Stimulated activated CD4-positive, alpha-beta T cell treated with anti-CD3 and anti-CD28 coated beads, Interleukin-1b, Interleukin-23, amount 100 ng/mL, for 4 hours (primary cell): Measurements from ENCODE around the gene ATP5F1E.
"Not testable (repeated sequence)": the region's sequence is repeated elsewhere in the genome, so short reads cannot be mapped to it uniquely, and the experiment has no call there.

Source experiments
- DNase-seq, 2 donors: peaks; one replicate each; pipeline ENCODE4 v3.0.0-alpha.2; 2020; ENCODE audit warnings: low read depth in 2 of 2

Gene ATP5F1E

DNA sequence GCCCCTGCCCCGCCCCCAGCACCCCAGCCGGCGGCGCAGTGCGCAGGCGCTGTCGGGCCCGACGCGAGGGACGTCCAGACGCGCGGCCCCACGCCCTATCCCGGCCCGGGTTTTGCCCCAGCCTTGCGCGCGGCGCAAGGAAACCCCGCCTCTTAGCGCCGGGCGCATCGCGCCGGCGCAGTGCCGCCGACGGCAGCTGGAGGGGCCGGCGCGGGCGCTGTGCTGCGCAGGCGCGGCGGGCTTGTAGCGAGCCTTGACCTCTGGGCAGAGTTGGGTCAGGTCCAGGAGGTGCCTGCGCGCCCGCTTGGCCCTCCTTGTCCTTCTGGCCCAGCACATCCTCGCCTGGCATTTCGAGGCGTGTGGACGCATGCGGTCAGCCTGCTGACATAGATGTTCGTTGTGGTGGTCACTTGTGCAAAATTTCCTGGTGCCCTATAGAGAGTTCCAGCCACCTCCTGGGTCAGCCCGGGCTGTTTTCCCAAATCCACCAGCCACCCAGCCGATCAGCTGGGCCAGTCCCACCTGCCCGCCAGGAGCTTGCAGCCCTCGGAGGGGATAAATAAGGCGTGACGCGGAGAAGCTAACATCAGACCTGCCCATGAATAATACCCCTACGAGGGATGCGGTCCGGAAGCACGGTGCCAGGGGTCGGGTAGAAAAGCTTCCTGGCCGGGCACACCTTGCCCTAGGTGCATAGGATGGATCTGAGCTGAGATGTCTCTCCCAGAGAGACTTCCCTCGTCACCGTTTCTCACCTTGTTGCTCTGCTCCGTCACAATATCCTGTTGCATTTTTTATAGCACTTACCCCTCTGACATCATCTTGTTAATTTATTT lies 10.9 kb upstream of the ATP5F1E start:
- DNase-seq = peak; percentile 92 to 97

DNA sequence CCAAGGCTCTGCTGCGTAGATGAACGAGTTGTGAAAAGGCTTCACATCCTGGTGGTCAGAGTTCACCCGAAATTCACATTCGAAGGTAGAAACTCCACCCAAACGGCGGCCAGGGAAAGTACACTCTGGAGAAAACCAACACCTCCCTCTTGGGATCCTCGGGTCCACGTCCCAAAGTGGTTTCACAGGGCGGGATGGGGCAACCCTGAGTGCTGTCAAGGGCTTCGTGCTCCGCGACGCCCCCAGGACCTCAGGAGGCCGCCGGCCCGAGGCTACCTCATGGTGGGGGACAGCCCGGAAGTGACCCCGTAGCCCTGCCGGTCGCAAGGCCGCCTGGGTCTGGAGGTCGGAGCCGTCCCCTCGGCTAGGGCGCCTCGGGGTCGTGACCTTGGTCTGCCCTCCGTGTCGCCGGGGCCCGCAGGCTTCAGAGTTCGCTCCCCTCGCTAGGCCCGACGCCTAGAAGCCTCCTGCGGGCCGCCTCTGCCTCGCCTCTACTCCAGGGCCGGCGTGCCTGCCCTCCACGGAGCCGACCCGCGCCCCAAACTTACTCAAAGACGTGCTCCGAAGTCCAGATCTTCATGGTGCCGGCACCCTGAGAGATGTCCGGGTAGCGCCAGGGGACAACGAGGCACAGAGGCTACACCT lies 10.1 kb upstream of the ATP5F1E start, which contains the start of gene PRELID3B:
Gene PRELID3B (minus strand): TSS at position 636 of the 645 bp plus-strand sequence. CDS start 56 bp downstream, at position 580.
- DNase-seq = no peak

DNA sequence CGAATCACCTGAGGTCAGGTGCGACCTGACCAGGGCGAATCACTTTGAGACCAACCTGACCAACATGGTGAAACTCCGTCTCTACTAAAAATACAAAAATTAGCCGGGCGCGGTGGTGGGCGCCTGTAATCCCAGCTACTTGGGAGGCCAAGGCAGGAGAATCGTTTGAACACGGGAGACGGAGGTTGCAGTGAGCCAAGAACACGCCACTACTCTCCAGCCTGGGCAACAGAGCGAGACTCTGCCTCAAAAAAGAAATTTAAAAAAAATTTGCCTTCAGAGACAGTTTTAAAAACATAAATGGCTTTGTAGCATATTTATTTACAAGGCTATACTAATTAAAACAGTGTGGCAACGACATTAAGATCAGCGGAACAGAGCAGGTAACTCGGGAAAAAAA lies 9.4 kb upstream of the ATP5F1E start:
- not testable (repeated sequence) for DNase-seq

DNA sequence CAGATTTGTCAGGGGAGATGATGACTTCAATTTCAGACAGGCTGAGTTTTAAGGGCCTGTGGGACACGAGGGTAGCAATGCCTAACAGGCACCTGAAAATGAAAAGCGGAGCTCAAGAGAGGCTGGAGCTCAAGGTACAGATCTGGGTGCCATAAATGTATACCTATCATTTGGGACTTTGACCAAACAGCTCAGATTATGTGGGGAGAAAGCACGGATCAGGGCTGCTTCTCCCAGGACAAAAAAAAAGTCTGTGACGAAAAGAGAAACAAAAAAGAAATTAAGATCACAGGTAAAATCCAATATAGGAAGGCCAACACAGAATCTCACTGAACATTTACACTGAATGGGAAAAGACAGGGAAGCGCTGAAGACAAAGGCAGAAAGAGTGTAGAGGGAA lies 8.5 kb upstream of the ATP5F1E start:
- DNase-seq = no peak

DNA sequence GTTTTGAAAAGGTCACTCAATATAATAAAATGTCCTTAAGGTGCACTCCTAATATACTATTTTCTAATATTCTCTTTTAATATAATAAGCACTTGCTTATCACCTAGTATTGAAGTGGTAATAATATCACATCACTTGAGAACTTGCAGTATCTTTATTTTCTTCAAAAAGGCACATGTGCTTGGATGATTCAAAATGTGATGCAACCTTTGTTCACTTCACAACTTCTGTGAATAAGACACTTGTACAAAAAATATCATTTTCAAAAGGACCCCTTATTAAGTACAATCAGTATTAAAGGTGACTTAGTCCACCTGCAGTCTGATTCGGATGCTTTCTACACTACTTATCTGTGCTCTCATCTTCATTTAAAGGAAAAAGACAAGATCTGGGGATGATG lies 7.1 kb upstream of the ATP5F1E start:
- DNase-seq = no peak

DNA sequence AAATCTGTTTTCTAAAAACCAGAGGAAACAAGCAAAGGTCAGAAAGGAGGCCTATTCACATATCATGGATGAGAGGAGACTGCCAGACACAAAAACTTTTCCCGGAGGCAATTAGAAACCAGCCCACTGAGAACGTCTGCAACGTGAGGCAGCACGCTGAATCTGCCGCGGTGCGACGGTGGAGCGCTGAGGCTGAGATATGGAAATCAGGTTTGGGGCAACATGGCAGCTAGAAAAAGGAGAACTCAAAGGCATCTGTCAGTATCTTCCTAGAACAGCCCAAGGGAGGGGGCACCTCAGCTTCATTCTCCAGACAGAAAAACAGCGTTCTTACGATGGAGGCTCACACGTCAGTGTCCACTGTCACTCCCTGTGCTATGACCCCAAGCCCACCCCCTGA lies 5.3 kb upstream of the ATP5F1E start:
- no peak for DNase-seq

DNA sequence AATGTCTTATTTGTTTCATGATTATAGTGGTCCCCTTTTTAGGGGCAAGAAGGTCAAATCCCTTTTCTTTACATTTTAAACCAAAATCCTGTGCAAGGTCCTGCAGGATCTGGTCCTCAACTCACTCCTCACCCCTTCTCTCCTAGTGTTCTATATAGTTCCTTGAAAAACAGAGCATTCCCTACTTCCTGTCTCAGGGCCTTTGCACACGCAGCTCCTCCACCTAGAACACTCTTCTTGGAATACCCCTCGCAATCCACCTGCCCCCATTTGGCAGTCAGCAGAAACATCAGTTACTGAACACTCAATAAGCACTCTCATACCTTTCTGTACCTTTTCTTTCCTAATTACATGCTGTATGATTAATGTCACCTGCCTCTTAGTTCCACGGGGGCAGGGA lies 3.2 kb upstream of the ATP5F1E start:
- no peak for DNase-seq

DNA sequence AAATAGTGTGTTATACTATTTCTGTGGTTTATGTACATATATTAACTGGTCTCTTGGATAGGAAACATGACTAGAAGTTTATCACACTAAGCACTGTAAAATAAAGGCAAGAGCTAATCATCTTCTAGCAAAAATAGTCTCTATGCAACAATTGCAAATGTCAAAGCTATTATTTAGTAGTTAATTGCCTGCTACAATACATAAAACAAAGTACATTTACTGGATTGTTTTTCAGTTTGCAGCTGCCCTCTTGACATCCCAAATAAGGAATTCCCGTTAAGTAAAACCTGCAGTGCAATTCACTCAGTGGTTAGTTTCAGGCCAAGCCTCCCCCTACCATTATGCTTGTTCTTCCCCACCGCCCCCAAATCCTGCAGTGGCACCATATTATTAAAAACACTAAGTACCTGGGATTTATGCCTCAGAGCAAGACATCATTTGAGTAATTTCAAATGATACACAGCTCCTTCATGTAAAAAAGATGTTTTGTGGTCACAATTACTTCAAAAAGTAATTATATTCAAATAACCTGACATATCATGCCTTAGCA lies 1.6 kb upstream of the ATP5F1E start:
- no peak for DNase-seq

DNA sequence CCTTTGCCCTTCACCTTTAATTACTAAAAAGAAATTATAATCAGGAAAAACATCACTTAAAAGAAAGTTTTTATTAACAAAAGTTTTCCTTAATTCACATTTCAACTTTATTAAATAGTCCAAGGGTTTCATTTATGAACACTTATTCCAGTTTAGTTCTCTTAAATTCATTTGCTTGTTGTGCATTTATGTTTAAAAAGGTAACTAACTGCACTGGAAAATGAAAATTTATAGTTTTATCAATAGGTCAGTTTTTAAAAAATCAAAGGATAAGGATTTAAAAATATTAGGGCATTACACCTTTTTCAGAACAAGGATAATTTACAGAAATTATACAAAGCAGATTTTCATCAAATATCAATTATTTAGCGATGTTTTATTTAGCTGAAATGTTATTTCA lies 958 bp upstream of the ATP5F1E start:
- DNase-seq = no peak

DNA sequence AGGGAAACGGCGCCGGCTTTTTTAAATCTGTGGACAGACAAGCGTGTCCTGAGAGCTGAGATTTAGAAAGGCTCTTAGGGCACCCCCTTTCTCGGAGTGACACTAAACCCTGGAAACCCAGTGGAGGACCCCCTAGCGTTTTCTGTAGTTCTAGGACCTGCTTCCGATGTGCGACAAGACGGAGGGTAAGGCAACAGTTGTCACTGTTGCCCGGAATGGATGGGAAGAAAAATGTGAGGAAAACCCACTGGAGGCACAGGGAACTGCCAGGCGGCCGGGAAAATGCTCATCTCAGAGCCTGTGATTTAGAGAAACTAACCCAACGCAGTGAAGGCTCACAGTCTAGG lies 551 bp upstream of the ATP5F1E start:
- no peak for DNase-seq

DNA sequence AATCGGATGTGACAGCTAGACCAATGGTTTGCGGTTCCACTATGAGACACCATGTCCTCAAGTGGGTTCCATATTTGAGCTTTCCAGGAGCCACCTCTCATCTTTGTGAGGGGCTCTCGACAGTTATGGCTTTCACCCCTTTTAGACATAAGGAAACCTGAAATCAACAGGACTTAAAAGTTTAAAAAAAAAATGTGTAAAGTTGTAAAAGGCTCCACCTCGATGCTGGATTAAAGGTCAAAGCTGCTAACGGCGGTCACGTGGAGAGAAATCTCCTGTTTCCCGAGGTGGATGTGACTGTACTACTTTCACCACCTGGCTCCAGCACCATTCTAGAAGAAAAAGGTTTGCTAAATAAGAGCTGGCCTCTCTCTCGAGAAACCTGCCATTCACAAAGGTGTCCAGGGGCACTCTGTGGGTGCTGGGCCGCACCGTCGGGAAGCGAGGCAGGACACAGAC lies 542 bp downstream of the ATP5F1E start:
- no peak for DNase-seq

DNA sequence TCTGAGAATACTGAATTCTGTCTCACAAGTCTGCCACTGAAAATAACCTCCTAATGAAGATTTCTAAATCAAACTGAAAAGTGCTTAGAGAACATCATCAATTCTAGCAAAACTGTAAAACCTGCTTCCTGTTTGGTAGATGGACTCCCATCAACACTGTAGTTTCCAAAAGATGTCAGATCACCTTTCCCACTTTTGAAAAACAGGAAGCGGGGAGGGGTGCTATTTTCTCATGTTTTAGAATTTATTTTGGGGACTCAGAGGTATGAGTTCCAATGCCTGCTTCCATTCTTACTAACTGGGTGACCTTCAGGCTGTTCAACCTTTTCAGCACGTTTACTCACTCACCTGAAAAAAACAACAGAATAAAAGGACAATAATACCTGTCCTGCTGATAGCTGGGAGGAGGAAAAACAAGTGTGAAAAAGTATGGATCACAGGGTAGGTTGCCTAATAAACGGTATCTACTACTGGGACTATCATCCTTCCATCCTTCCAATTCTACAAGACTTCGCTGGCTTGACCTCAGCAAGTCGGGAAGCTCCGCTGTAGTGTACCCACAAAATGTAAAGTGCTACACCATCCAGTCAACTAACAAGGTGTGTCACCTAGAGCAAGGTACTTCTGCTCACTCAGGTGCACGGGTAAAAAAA lies 1.1 kb downstream of the ATP5F1E start:
- DNase-seq = no peak

DNA sequence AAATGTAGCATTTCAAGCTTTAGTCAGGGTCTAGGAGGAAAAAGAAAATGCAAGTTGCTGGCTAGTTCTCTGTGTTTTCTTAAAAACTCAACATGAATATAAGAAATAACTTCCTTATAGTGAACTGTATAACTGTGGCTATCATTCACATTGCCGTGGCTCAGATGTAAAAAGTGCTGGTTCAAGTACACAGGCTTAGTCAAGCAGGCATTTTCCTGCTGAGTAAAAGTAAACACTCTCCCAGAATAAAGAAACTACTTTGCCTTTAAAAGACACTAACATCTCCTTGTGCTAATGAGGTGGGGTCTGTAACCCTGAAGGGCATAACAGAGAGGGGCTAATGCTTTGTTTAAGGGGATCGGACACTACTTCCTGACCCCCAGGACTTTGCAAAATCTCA lies 3.3 kb downstream of the ATP5F1E start:
- DNase-seq = no peak

DNA sequence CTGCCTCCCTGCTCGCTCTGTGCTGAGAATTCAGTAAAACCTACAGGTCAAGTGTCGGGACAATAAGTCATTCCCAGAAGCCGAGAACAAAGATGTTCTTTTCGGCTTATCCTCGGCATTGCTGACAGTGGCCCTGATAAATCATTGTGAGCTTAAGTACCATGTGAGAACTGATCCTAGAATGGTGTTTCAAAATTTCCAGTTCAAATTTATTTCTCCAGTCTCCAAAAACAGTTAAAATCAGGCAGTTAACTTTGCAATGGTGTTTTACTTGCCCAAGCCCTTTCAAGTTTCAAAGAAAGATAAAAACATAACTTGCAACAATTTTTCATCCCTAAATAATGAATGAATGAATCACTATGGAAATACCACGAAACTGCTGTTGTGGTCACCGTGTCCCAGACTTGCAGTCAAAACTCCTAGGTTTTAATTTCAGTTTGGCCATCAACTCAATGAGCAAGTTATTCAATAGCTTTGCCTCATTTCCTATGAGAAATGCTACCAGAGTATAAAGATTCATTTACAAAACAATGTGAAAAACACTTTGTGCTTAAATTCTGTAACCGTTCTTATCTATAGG lies 4.3 kb downstream of the ATP5F1E start:
- DNase-seq = no peak

DNA sequence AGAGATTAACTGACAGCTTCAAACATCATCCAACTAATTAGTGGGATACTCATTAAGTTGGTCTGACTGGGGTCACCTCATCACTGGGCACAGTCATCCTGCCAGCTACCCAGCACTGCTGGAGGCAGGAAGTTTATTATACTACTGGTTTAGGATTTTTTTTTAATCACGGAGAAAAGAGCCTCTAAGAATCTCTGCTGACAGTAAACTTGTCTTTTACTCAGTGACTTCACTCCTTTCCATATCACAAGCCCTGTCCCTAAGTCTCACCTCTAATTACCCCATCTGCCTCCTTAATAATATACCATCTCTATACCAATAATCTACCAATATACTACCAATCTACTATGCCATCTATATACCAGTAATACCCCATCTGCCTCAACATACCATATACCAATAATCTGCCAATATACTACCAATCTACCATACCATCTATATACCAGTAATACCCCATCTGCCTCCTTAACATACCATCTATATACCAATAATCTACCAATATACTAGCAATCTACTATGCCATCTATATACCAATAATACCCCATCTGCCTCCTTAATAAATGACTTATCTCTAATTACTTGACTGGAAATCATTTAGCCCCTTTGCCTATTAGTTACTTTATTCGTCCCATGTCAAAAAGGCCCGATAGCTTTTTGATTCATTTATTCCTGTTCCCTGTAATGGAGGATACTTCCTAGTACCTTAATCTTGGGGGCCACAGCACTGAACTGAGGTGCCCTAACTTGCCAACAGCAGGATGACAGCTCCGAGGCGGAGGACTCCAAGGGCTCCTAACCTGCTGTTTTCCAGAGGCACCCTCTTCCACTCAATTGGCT lies 5.0 kb downstream of the ATP5F1E start:
- DNase-seq = no peak

DNA sequence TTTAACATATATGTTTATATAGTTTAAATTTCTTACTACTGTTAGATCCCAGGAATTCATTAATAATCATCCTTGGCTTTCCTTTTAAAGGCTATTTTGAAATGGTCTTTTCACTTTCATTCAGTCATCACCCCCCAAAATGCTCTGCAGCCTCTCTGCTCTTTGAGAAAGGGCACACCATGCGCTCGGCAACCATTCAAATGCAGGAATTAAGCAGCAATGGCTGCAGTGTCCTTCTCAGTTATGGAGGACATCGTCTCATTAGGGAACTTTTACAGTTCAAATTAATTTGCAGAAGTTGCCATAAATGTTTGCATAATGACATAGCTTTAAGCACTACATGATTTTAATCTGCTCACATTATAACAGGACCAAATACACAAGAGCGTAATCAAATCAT lies 6.6 kb downstream of the ATP5F1E start:
- no peak for DNase-seq

DNA sequence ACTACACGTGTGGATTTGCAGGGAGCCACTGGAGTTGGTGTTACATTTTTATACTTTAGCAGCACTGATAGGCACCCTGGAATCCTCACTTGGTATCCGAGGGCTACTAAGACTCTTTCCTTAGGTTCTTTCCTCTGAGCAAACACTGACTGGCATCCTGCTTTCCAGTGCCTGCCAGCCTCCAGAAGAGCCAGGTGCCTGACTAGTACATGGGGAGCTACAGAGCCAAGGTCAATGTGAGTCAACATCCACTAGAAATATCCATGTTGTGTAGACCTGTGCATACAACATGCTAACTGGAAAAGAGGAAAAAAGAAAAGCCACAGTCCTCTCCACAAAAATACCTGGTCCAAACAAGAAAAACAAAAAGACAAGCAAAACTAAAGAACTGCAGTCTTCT lies 7.0 kb downstream of the ATP5F1E start:
- DNase-seq = no peak

DNA sequence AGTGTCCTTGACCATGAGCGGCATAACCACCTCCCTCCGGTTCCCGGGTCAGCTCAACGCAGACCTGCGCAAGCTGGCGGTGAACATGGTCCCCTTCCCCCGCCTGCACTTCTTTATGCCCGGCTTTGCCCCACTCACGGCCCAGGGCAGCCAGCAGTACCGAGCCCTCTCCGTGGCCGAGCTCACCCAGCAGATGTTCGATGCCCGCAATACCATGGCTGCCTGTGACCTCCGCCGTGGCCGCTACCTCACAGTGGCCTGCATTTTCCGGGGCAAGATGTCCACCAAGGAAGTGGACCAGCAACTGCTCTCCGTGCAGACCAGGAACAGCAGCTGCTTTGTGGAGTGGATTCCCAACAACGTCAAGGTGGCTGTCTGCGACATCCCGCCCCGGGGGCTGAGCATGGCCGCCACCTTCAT lies 8.0 kb downstream of the ATP5F1E start:
- no peak for DNase-seq

DNA sequence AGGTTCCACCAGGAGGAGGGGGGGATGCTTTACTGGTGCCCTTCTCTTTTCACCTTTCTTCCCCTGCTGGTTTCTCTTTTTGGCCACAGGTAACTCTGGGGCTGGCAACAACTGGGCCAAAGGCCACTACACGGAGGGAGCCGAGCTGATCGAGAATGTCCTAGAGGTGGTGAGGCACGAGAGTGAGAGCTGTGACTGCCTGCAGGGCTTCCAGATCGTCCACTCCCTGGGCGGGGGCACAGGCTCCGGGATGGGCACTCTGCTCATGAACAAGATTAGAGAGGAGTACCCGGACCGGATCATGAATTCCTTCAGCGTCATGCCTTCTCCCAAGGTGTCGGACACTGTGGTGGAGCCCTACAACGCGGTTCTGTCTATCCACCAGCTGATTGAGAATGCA lies 8.5 kb downstream of the ATP5F1E start:
- DNase-seq = no peak

DNA sequence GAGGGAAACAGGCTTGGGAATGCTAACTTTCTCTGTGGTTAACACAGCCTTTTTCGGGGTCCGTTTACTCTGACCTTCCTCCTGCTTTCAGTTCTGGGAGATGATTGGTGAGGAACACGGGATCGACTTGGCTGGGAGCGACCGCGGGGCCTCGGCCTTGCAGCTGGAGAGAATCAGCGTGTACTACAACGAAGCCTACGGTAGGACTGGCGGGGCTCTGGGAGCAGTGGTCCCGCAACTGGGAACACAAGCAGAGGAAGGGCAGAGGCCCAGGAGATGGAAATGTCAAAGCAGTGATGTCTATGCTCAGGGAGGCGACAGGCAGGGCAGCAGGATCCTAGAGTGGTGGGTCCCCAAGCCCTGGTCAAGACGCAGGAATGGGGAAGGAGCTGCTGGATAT lies 9.4 kb downstream of the ATP5F1E start:
- DNase-seq = no peak

DNA sequence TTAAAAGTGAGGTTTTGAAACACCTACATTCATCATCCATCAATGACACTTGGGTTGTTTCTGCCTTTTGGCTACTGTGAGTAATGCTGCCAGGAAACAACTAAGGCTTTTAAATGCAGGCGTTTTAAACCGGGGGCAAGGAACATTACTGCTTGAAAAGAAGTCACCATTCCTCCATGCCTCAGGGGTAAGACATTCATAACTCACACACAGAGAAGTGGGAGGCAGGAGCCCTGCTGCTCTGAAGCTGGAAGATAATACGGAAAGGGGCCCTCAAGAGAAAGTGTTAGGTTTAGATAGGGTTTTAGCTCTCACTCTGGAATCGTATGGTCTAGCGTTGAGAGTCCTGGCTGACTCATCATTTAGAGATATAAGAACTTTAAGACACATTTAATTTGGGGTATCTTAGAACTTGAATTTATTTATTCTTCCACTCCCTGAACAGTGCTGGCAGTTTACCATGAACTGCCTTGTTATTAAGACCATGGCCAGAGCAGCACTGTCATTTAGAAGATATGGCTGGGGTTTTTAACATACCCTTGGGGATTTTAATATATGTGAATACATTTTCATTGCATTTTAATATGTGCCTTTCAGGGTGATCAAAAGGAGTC lies 11.1 kb downstream of the ATP5F1E start:
- DNase-seq = no peak
